ENCODE data around the gene CPLANE1. TPM values are rescaled to one million over a fixed set of nuclear protein-coding genes. Genes with fewer than 3 reads are reported as not detected.
"Not testable (repeated sequence)": the region's sequence is repeated elsewhere in the genome, so short reads cannot be mapped to it uniquely, and the experiment has no call there.

The CPLANE1 gene
- total RNA-seq, 6 experiments from 2014 or later: 3.3 to 6.7 (median 4.7) TPM

- Histone ChIP-seq H3K4me1 (no peaks in the 10 kb centered on the region), H3K9me3 (no peaks in the 10 kb centered on the region), H3K36me3 (peaks cover 0 to 10% (median 1%) of the 10 kb centered on the region in 4 donors), H3K4me3 (no peak overlapping the region), H3K27me3 (no peaks in the 10 kb centered on the region), H3K27ac (no peak overlapping the region)
- WGBS (ENCODE audit: insufficient coverage, low coverage, low lambda C conversion rate, missing lambda C conversion rate): 96% methylated on average over 3 of the region's 3 CpGs
- intact Hi-C loops (cut with DNase I): no loop called here
- no peak for TF ChIP-seq CTCF (IDR thresholded peaks at IDR 0.05)
- TF ChIP-seq POLR2A (IDR thresholded peaks at IDR 0.05): no peak
- DNase-seq (no peak), ATAC-seq (no peak)
Measured at GRCh38 chr5:37109338-37109737, 139.8 kb downstream of the CPLANE1 start.

- Histone ChIP-seq H3K9me3 (no peaks in the 10 kb centered on the region), H3K4me3 (no peak overlapping the region), H3K36me3 (peaks cover 0 to 4% (median 0%) of the 10 kb centered on the region in 4 donors), H3K27ac (no peak overlapping the region), H3K27me3 (no peaks in the 10 kb centered on the region), H3K4me1 (no peaks in the 10 kb centered on the region)
- no peak for ATAC-seq
- TF ChIP-seq POLR2A (IDR thresholded peaks at IDR 0.05): no peak
- no peak for TF ChIP-seq CTCF (IDR thresholded peaks at IDR 0.05)
- 94% methylated on average over 2 of the region's 2 CpGs for WGBS (ENCODE audit: insufficient coverage, low coverage, low lambda C conversion rate, missing lambda C conversion rate)
- no peak for DNase-seq
- intact Hi-C loops (cut with DNase I): no loop called here
Measured at GRCh38 chr5:37103302-37103701, 145.9 kb downstream of the CPLANE1 start.

DNA sequence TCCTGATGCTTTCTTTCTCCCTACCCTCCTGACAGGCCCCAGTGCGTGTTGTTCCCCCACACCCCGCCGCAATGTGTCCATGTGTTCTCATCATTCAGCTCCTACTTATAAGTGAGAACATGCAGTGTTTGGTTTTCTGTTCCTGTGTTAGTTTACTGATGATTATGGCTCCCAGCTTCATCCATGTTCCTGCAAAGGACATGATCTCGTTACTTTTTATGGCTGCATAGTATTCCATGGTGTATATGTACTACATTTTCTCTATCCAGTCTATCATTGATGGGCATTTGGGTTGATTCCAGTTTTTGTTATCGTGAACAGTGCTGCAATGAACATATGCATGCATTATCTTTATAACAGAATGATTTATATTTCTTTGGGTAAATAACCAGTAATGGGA is 149.9 kb downstream of the CPLANE1 start:
- ATAC-seq; H3K27me3 ChIP-seq; H3K4me1 ChIP-seq; DNase-seq; H3K27ac ChIP-seq; intact Hi-C loops (cut with DNase I); H3K36me3 ChIP-seq; H3K4me3 ChIP-seq; H3K9me3 ChIP-seq: not testable (repeated sequence)
- 98% methylated on average over 5 of the region's 5 CpGs for WGBS (ENCODE audit: insufficient coverage, low coverage, low lambda C conversion rate, missing lambda C conversion rate)

- H3K9me3 ChIP-seq: not testable (repeated sequence)
Measured at GRCh38 chr5:37093795-37094194, 155.4 kb downstream of the CPLANE1 start.

DNA sequence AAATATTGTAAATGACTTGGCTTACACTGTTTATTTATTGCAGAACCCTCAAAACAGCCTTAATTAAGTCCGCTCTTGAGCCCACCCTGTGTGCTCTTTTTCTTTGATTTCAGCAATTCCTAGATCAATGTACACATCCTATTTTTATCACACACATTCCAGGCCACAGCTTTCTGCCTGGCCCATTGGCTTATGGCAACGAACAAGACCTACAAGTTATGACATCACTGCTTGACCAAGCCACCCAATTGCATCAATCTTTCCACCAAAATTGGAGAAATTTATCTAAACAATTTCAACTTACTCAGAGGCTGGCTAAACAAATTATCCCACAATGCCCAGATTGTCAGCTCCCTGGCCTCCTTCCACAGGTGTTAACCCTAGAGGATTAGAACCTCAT is 158.4 kb downstream of the CPLANE1 start:
- H3K27me3 ChIP-seq: no peaks in the 10 kb centered on the region
- intact Hi-C loops (cut with DNase I): no loop called here
- TF ChIP-seq CTCF (IDR thresholded peaks at IDR 0.05): no peak
- no peak for TF ChIP-seq POLR2A (IDR thresholded peaks at IDR 0.05)
- ATAC-seq (no peak), DNase-seq (no peak)
- H3K27ac ChIP-seq: no peak overlapping the region
- no peaks in the 10 kb centered on the region for H3K36me3 ChIP-seq
- WGBS (ENCODE audit: insufficient coverage, low coverage, low lambda C conversion rate, missing lambda C conversion rate): 89% methylated on average over 2 of the region's 2 CpGs
- H3K4me1 ChIP-seq: peaks cover 0 to 5% (median 0%) of the 10 kb centered on the region in 4 donors
- peaks cover 0 to 6% (median 0%) of the 10 kb centered on the region in 4 donors for H3K9me3 ChIP-seq
- H3K4me3 ChIP-seq: no peak overlapping the region

More at GRCh38 chr5:37093795-37094194, 155.4 kb downstream of the CPLANE1 start:
- 39% methylated on average over 3 of the region's 4 CpGs for WGBS (ENCODE audit: insufficient coverage, low coverage, low lambda C conversion rate, missing lambda C conversion rate)
- DNase-seq (peak in 1 of 3 donors; percentile 35), ATAC-seq (peak; percentile 79 to 91 (median 84))
- H3K36me3 ChIP-seq; intact Hi-C loops (cut with DNase I); H3K4me3 ChIP-seq; H3K27me3 ChIP-seq; H3K27ac ChIP-seq; H3K4me1 ChIP-seq: not testable (repeated sequence)
